Measurements from ENCODE around the gene POU2F1.

POU2F1 gene

DNA sequence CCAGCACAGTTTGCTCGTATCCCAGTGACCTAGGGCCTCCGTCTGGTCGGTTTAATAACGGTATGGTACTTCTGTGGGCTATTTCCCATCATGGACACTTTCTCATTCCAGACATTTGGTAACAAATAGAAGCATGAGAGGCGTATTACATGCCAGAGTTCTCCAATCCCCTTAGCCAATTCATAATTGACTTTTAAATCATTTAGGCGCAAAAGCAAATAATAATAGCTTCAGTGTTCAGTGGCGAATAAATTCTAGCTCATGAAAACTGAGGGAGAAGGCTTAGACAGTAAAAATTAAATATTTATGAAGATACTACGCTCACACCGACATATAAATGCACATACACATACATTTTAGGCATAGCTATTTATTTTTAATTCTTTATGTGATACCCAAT lies 247.1 kb downstream of the POU2F1 start:
- no peak for DNase-seq (ENCODE audit: low spot score)

- no peak for DNase-seq (ENCODE audit: low spot score)
Measured at GRCh38 chr1:167469280-167469965, 248.7 kb downstream of the POU2F1 start.

GRCh38 chr1:167471568-167471967 lies 250.9 kb downstream of the POU2F1 start:
- no peak for DNase-seq (ENCODE audit: low spot score)

DNA sequence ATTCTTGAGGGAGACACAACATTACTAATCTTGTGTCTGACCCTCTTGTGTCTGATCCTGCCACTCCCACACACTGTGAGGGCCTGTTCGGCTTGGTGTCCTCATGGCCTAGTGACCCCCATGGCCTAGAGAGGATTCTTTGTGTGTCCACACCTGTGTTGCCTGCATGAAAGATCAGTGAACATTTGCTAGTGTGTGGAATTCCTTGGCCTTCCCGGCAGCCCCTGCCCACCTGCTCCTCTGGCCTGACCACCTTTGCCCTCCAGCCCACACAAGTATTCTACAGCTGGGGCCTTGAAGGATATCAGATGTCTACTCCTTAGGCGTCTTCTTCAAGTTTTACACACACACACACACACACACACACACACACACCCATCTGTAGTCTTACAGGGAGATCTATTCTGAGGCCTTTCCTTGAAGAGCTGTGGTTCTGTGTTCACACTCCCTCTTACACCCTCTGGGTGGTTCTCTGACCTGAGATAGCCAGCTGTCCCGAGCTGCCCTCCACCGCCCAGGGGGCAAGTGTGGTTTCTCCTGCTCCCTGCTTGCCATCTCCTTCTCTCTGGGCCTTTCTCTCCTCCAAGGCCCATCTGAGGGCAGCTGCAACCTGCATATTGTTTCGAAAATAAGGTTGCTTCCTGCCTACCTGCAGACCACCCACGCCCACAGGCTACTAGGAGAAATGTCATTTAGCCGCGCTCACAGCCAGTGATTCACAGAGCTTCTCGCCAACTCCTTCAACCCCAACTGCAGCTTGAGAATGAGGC lies 252.3 kb downstream of the POU2F1 start:
- no peak for DNase-seq (ENCODE audit: low spot score)

GRCh38 chr1:167473761-167474160 lies 253.1 kb downstream of the POU2F1 start:
- DNase-seq (ENCODE audit: low spot score), result no peak

- DNase-seq (ENCODE audit: low spot score), result no peak
Measured at GRCh38 chr1:167474191-167474641, 253.5 kb downstream of the POU2F1 start.

DNA sequence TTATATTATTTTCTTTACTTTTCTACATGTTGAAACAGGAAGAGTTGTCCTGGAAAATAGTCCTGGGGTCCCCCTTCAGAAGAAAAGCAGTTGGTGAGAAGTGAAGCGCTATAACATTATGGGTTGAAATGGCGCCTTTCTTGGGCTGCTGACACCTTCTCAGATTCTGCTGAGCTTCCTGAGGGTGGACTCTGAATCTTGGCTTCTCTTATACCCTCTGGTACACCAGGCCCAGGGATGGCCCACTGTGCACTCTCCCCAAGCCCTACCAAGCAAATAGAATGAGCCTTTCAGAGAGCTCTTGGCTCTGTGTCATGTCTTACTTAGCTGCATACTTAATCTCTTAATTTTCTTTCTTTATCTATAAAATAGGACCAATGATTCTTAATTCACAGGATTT lies 255.4 kb downstream of the POU2F1 start:
- no peak for DNase-seq (ENCODE audit: low spot score)

Data from Ammon's horn (tissue), 1 donor.